HepG2 (cell line): ENCODE measurements around the gene LRRC8E. TPM values are rescaled to one million over a fixed set of nuclear protein-coding genes. Genes with fewer than 3 reads are reported as not detected.
A peak's percentile ranks its signal among the peaks of the same experiment; 100 is the strongest.

Experiments used
- BCL6 ChIP-seq: IDR thresholded peaks from 2 replicates; pipeline ENCODE4 v1.6.1; 2016; ENCODE audit warnings: missing genetic modification reagents, missing compliant biosample characterization
- CEBPB ChIP-seq: IDR thresholded peaks from 2 replicates; pipeline ENCODE4 v1.6.1; 2011; ENCODE audit warnings: low read depth, low read length, improper control_type of control experiment, borderline replicate concordance
- ELF4 ChIP-seq: sonication (generic); formaldehyde crosslinking; IDR thresholded peaks from 2 replicates; pipeline ENCODE4 v1.5.0; 2020; ENCODE audit warnings: missing genetic modification reagents, mild to moderate bottlenecking, moderate library complexity, borderline replicate concordance
- HES4 ChIP-seq: sonication (generic); formaldehyde crosslinking; IDR thresholded peaks from 2 replicates; pipeline ENCODE4 v1.9.0; 2021; ENCODE audit warnings: mild to moderate bottlenecking, missing genetic modification reagents, borderline replicate concordance
- HHEX ChIP-seq: IDR thresholded peaks from 2 replicates; pipeline ENCODE4 v1.6.1; 2016; ENCODE audit warnings: control low read depth
- IKZF1 ChIP-seq: fragments of 450-650 bp; IDR thresholded peaks from 2 replicates; pipeline ENCODE4 v1.7.1; 2016
- MAFK ChIP-seq, 2 experiments: IDR thresholded peaks in 1 of 2; conservative IDR thresholded peaks in 1 of 2; 2 replicates each; pipeline ENCODE4 v1.6.1; 2011; ENCODE audit warnings: improper control_type of control experiment in 2 of 2, low read length in 2 of 2
- MBD4 ChIP-seq: IDR thresholded peaks from 2 replicates; pipeline ENCODE4 v1.6.1; 2012; ENCODE audit warnings: low read length, inconsistent platforms, borderline replicate concordance
- SETDB1 ChIP-seq: sonication (generic); formaldehyde crosslinking; IDR thresholded peaks from 2 replicates; pipeline ENCODE4 v1.5.1; 2020; ENCODE audit warnings: missing genetic modification reagents, mild to moderate bottlenecking, borderline replicate concordance
- SMAD1 ChIP-seq: sonication (generic); formaldehyde crosslinking; IDR thresholded peaks from 2 replicates; pipeline ENCODE4 v1.4.0; 2020; ENCODE audit warnings: missing genetic modification reagents, low read depth, mild to moderate bottlenecking, borderline replicate concordance
- SMARCC2 ChIP-seq: fragments of 450-650 bp; IDR thresholded peaks from 2 replicates; pipeline ENCODE4 v1.6.1; 2017; ENCODE audit warnings: antibody characterized with exemption, mild to moderate bottlenecking
- TEAD2 ChIP-seq: sonication (generic); formaldehyde crosslinking; IDR thresholded peaks from 2 replicates; pipeline ENCODE4 v1.9.0; 2021; ENCODE audit warnings: missing genetic modification reagents
- ZMAT3 ChIP-seq: sonication (generic); formaldehyde crosslinking; conservative IDR thresholded peaks from 2 replicates; pipeline ENCODE4 v1.7.0; 2021; ENCODE audit warnings: missing genetic modification reagents
- ZNF251 ChIP-seq: sonication (generic); formaldehyde crosslinking; IDR thresholded peaks from 2 replicates; pipeline ENCODE4 v1.9.0; 2021; ENCODE audit warnings: mild to moderate bottlenecking, missing genetic modification reagents
- ZNF326 ChIP-seq: sonication (generic); formaldehyde crosslinking; IDR thresholded peaks from 2 replicates; pipeline ENCODE4 v1.4.0; 2020; ENCODE audit warnings: missing genetic modification reagents, borderline replicate concordance
- ZNF44 ChIP-seq: sonication (generic); formaldehyde crosslinking; IDR thresholded peaks from 2 replicates; pipeline ENCODE4 v1.5.1; 2020; ENCODE audit warnings: mild to moderate bottlenecking, missing genetic modification reagents
- ZNF644 ChIP-seq: IDR thresholded peaks from 2 replicates; pipeline ENCODE4 v1.6.1; 2016; ENCODE audit warnings: low read depth
- ZNF7 ChIP-seq: IDR thresholded peaks from 2 replicates; pipeline ENCODE4 v1.6.1; 2016; ENCODE audit warnings: missing biosample characterization, missing genetic modification reagents
- ZSCAN31 ChIP-seq: sonication (generic); formaldehyde crosslinking; IDR thresholded peaks from 2 replicates; pipeline ENCODE4 v1.5.0; 2020; ENCODE audit warnings: low read depth, mild to moderate bottlenecking, missing genetic modification reagents
- polyA plus RNA-seq, 8 experiments: library from polyadenylated mRNA; depleted of rRNA in 3 of 8; stranded (reverse) in 7 of 8; unstranded in 1 of 8; fragments of >200 nt; fragmentation: Illumina TruSeq in 4 of 8; extraction: Trizol in 4 of 8; gene quantifications; 2 replicates each; pipeline versions ENCODE4 v1.2.1 to v1.2.3, GENCODE V29; 2011 to 2016; ENCODE audit warnings: low read depth in 4 of 8, missing spikeins in 1 of 8, mixed read lengths in 1 of 8; ENCODE audit not compliant: insufficient read depth in 1 of 8
- total RNA-seq, 5 experiments: library from RNA; depleted of rRNA; stranded (reverse); fragments of >200 nt; fragmentation: Illumina TruSeq; extraction: Trizol; gene quantifications; 2 replicates each; pipeline ENCODE4 v1.2.3, GENCODE V29; 2016; ENCODE audit warnings: low read depth in 1 of 5
- TF ChIP-seq, protein P1 (sequence below): fragments of 450-650 bp; IDR thresholded peaks from 2 replicates; pipeline ENCODE4 v1.6.1; 2016
- TF ChIP-seq, protein P2 (sequence below): sonication (generic); formaldehyde crosslinking; IDR thresholded peaks from 2 replicates; pipeline ENCODE4 v1.8.1; 2023; ENCODE audit warnings: missing genetic modification reagents, mild to moderate bottlenecking, borderline replicate concordance
- TF ChIP-seq, protein P3 (sequence below): sonication (generic); formaldehyde crosslinking; IDR thresholded peaks from 2 replicates; pipeline ENCODE4; 2020; ENCODE audit warnings: missing genetic modification reagents, mild to moderate bottlenecking, borderline replicate concordance
- TF ChIP-seq, protein P4 (sequence below): sonication (generic); formaldehyde crosslinking; IDR thresholded peaks from 2 replicates; pipeline ENCODE4 v1.4.0; 2020; ENCODE audit warnings: mild to moderate bottlenecking, low read depth, missing genetic modification reagents
- TF ChIP-seq, protein P5 (sequence below): sonication (generic); formaldehyde crosslinking; IDR thresholded peaks from 2 replicates; pipeline ENCODE4 v1.9.0; 2021; ENCODE audit warnings: missing genetic modification reagents, mild to moderate bottlenecking, borderline replicate concordance
- TF ChIP-seq, protein P6 (sequence below): IDR thresholded peaks from 2 replicates; pipeline ENCODE4 v1.6.1; 2016; ENCODE audit warnings: low read depth

Gene LRRC8E
- total and polyA plus RNA-seq, 2 of the 13 experiments (the other 11 are each of a cell fraction or from before 2014, with no cell fraction given) = 8.0 to 10.3 TPM

DNA sequence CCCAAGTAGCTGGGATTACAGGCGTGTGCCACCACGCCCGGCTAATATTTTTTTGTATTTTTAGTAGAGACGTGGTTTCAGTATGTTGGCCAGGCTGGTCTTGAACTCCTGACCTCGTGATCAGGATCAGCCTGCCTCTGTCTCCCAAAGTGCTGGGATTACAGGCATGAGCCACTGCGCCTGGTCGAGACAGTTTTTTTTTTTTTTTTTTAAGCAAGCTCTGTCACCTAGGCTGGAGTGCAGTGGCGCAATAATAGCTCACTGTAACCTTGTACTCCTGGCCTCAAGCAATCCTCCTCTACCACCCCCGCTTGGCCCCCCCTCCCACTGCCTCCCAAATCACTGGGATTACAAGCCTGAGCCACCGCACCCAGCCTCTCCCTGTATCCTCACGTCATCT, 9.0 kb downstream of the LRRC8E start (continued):
- TF ChIP-seq, protein P1, sequence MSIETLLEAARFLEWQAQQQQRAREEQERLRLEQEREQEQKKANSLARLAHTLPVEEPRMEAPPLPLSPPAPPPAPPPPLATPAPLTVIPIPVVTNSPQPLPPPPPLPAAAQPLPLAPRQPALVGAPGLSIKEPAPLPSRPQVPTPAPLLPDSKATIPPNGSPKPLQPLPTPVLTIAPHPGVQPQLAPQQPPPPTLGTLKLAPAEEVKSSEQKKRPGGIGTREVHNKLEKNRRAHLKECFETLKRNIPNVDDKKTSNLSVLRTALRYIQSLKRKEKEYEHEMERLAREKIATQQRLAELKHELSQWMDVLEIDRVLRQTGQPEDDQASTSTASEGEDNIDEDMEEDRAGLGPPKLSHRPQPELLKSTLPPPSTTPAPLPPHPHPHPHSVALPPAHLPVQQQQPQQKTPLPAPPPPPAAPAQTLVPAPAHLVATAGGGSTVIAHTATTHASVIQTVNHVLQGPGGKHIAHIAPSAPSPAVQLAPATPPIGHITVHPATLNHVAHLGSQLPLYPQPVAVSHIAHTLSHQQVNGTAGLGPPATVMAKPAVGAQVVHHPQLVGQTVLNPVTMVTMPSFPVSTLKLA = no peak
- TF ChIP-seq, protein P2, sequence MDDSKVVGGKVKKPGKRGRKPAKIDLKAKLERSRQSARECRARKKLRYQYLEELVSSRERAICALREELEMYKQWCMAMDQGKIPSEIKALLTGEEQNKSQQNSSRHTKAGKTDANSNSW = no peak
- TF ChIP-seq SMARCC2 (no peak), MAFK (conservative IDR thresholded peaks at IDR 0.05 in 1 of 2, IDR thresholded peaks at IDR 0.05 in 1 of 2; ENCODE audit: low read length in 2 of 2) (no peak), ZNF251 (CRISPR knock-in tag) (no peak), ELF4 (CRISPR knock-in tag) (no peak), ZNF326 (CRISPR knock-in tag) (no peak), BCL6 (CRISPR knock-in tag) (no peak), HES4 (CRISPR knock-in tag) (no peak), ZNF44 (CRISPR knock-in tag) (no peak), SMAD1 (CRISPR knock-in tag) (no peak), ZSCAN31 (no peak), ZNF644 (CRISPR knock-in tag) (no peak), TEAD2 (no peak), SETDB1 (CRISPR knock-in tag) (no peak), ZNF7 (CRISPR knock-in tag) (no peak), CEBPB (peak; percentile 94), ZMAT3 (no peak), HHEX (CRISPR knock-in tag) (no peak), IKZF1 (no peak), MBD4 (no peak)
- TF ChIP-seq, protein P3, sequence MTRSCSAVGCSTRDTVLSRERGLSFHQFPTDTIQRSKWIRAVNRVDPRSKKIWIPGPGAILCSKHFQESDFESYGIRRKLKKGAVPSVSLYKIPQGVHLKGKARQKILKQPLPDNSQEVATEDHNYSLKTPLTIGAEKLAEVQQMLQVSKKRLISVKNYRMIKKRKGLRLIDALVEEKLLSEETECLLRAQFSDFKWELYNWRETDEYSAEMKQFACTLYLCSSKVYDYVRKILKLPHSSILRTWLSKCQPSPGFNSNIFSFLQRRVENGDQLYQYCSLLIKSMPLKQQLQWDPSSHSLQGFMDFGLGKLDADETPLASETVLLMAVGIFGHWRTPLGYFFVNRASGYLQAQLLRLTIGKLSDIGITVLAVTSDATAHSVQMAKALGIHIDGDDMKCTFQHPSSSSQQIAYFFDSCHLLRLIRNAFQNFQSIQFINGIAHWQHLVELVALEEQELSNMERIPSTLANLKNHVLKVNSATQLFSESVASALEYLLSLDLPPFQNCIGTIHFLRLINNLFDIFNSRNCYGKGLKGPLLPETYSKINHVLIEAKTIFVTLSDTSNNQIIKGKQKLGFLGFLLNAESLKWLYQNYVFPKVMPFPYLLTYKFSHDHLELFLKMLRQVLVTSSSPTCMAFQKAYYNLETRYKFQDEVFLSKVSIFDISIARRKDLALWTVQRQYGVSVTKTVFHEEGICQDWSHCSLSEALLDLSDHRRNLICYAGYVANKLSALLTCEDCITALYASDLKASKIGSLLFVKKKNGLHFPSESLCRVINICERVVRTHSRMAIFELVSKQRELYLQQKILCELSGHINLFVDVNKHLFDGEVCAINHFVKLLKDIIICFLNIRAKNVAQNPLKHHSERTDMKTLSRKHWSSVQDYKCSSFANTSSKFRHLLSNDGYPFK (CRISPR knock-in tag) = no peak; the same call in 1 of the 2 replicates
- TF ChIP-seq, protein P4, sequence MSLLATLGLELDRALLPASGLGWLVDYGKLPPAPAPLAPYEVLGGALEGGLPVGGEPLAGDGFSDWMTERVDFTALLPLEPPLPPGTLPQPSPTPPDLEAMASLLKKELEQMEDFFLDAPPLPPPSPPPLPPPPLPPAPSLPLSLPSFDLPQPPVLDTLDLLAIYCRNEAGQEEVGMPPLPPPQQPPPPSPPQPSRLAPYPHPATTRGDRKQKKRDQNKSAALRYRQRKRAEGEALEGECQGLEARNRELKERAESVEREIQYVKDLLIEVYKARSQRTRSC = no peak
- TF ChIP-seq, protein P5, sequence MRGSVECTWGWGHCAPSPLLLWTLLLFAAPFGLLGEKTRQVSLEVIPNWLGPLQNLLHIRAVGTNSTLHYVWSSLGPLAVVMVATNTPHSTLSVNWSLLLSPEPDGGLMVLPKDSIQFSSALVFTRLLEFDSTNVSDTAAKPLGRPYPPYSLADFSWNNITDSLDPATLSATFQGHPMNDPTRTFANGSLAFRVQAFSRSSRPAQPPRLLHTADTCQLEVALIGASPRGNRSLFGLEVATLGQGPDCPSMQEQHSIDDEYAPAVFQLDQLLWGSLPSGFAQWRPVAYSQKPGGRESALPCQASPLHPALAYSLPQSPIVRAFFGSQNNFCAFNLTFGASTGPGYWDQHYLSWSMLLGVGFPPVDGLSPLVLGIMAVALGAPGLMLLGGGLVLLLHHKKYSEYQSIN (CRISPR knock-in tag) = no peak
- TF ChIP-seq, protein P6, sequence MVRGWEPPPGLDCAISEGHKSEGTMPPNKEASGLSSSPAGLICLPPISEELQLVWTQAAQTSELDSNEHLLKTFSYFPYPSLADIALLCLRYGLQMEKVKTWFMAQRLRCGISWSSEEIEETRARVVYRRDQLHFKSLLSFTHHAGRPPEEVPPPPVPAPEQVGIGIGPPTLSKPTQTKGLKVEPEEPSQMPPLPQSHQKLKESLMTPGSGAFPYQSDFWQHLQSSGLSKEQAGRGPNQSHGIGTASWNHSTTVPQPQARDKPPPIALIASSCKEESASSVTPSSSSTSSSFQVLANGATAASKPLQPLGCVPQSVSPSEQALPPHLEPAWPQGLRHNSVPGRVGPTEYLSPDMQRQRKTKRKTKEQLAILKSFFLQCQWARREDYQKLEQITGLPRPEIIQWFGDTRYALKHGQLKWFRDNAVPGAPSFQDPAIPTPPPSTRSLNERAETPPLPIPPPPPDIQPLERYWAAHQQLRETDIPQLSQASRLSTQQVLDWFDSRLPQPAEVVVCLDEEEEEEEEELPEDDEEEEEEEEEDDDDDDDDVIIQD (CRISPR knock-in tag) = no peak
